ENCODE data around the gene AGPAT4.

Gene AGPAT4

DNA sequence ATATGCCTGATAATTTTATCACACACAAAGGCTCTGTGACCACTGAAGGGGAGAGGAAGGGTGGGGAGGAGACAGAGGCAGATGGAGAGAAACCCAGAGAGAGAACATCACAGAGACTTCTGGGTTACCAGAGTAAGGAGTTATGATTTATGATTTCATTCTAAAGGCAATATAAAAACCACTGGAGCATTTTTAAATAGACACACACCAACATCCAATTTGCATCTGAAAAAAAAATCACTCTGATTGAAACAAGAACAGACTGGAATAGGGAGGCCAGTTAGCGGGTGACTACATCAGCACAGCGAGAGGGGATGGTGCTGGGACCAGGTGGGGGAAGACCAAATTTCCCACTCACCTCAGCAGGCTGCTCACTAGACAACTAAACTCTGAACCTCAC lies 104.8 kb downstream of the AGPAT4 start:
- TF ChIP-seq CTCF (IDR thresholded peaks at IDR 0.05; ENCODE audit: insufficient read depth, missing control alignments), result no peak
- FAIRE-seq (no peak), DNase-seq (ENCODE audit: insufficient read length, low spot score) (no peak)

DNA sequence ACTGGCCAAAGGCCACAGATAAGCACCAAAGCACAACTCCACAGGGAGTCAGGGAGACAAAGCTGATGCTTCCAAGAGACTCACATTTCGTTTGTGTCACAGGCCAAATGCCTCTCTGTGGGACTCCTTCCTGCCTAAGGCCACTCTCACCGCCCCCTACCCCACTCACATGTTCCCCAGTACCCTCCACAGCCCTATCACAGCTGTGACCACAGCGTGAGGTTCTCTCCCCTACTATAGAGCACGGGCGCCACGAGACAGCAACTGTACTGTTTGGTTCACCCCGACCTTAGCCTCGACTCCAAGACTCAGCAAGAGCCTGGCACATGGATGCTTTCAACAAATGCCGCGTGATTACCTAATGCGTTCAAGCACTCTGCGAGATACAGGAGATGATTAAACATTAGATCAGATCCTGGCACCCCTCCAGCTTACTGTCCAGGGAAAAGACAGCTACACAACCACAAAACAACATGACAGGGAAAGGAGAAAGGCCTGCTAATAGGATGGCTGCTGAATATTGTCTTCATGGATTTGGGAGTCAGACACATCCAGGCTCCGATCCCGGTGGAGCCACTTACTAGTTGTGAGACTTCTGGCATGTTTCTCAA lies 105.5 kb downstream of the AGPAT4 start:
- DNase-seq (ENCODE audit: insufficient read length, low spot score) (no peak), FAIRE-seq (no peak)
- no peak for TF ChIP-seq CTCF (IDR thresholded peaks at IDR 0.05; ENCODE audit: insufficient read depth, missing control alignments)

DNA sequence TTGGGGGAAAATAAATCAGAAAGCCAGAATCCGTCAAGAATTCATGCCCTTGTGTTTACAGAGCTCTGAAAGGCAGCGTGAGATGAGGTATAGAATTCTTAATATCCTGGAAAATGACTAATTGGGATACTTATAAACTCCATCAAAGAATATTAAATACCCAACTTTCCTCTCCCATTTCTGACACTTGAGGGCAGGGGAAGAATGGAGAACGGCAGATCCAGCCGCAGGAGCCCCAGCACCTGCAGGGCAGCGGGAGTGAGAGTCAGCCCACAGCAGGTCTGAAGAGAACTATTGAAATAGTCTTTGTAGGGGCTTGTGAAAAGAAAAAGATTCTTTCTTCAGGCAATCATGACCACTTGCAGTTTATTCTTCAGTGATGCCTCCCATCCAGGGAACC lies 107.2 kb downstream of the AGPAT4 start:
- TF ChIP-seq CTCF (IDR thresholded peaks at IDR 0.05; ENCODE audit: insufficient read depth, missing control alignments), result no peak

DNA sequence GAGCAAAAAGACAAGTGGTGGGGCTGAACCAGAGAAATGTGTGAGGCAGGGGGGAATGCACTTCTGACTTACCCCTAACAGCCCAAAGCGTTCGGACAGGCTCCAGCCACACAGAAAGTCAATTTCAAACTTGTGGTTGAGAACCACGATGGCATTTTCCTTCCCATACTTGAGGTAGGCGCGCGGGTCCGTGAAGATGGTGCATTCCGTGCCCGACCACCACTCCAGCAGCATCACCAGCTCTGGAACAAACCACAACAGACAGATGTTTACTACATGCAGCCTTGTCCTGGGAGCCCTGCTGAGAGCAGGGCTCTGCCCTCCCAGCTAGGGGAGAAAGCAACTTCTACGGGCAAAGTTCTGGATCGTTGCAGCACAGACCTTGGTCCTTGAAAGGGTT lies 107.7 kb downstream of the AGPAT4 start:
- DNase-seq (ENCODE audit: insufficient read length, low spot score) (no peak), FAIRE-seq (no peak)
- TF ChIP-seq CTCF (IDR thresholded peaks at IDR 0.05; ENCODE audit: insufficient read depth, missing control alignments), result no peak

More for the DNA sequence above, 107.2 kb downstream of the AGPAT4 start:
- DNase-seq (ENCODE audit: insufficient read length, low spot score) (no peak), FAIRE-seq (no peak)

- TF ChIP-seq CTCF (IDR thresholded peaks at IDR 0.05; ENCODE audit: insufficient read depth, missing control alignments), result no peak
- DNase-seq (ENCODE audit: insufficient read length, low spot score) (no peak), FAIRE-seq (no peak)
Measured at GRCh38 chr6:161164182-161164625, 109.7 kb downstream of the AGPAT4 start.

DNA sequence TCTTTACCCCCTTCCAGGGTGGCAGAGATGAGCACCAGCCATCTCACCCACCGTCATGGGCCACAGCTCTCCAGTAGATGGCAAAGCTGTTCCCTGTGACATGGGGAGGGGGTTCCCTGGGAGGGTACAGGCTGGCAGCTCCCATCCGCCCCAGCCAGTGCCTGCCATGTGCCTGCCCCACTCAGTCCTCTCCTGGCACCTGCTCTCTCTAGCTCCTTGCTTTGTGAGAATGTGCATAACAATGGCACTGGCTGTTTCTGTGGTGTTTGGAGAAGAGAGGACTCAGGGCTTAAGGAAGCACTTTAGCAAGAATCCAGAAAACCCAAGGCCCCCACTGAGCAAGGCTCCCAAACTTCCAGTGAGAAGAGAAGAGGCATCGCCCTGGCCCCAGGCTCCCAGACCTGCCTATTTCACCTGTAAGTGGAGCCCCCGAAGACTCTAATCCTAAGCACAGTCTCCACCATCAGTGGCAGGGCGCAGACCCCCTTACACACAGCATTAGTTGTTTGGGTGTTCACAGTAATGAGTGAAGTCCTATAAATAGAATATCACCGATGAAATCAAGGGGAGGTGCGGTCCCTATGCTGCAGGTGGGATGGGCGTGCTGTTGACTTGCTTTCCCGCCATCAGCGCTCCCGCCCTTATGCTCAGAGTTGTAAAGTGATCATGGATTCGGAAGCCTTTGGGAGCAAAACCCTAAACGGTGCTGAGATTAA lies 110.2 kb downstream of the AGPAT4 start:
- no peak for TF ChIP-seq CTCF (IDR thresholded peaks at IDR 0.05; ENCODE audit: insufficient read depth, missing control alignments)
- FAIRE-seq (no peak), DNase-seq (ENCODE audit: insufficient read length, low spot score) (no peak)

GRCh38 chr6:161162722-161163121 lies 111.1 kb downstream of the AGPAT4 start:
- DNase-seq (ENCODE audit: insufficient read length, low spot score), result no peak

More at GRCh38 chr6:161162722-161163121, 111.1 kb downstream of the AGPAT4 start:
- TF ChIP-seq CTCF (IDR thresholded peaks at IDR 0.05; ENCODE audit: insufficient read depth, missing control alignments), result no peak
- FAIRE-seq, result no peak
